GM06990 (cell line): ENCODE data around the gene EGF.
"Not testable (repeated sequence)": the region's sequence is repeated elsewhere in the genome, so short reads cannot be mapped to it uniquely, and the experiment has no call there.

Experiments used
- DNase-seq: peaks from one replicate; pipeline ENCODE4 v3.0.0-alpha.2; 2011; ENCODE audit not compliant: insufficient read length; ENCODE audit errors: extremely low read depth
- H3K27me3 ChIP-seq: replicated peaks from 2 replicates; pipeline ENCODE4 v1.6.0; 2011; ENCODE audit warnings: low read length; ENCODE audit not compliant: control insufficient read depth, insufficient read depth
- H3K36me3 ChIP-seq: 2 replicates; pipeline ENCODE4 v1.5.1; 2011; ENCODE audit warnings: low read length; ENCODE audit not compliant: control insufficient read depth, insufficient read depth
- H3K4me3 ChIP-seq: replicated peaks from 2 replicates; pipeline ENCODE4 v1.5.1; 2011; ENCODE audit warnings: low read depth, mild to moderate bottlenecking, control low read depth, low read length
- CTCF ChIP-seq: IDR thresholded peaks from 2 replicates; pipeline ENCODE4 v1.5.1; 2011; ENCODE audit warnings: low read length, control low read depth, mild to moderate bottlenecking, inconsistent platforms; ENCODE audit not compliant: insufficient read depth, poor library complexity, severe bottlenecking

The EGF gene

GRCh38 chr4:109930464-109930863, 17.8 kb downstream of the EGF start:
- Histone ChIP-seq H3K4me3 (no peak overlapping the region), H3K27me3 (no peaks in the 10 kb centered on the region), H3K36me3 (no peaks in the 10 kb centered on the region)
- no peak for TF ChIP-seq CTCF
- no peak for DNase-seq

DNA sequence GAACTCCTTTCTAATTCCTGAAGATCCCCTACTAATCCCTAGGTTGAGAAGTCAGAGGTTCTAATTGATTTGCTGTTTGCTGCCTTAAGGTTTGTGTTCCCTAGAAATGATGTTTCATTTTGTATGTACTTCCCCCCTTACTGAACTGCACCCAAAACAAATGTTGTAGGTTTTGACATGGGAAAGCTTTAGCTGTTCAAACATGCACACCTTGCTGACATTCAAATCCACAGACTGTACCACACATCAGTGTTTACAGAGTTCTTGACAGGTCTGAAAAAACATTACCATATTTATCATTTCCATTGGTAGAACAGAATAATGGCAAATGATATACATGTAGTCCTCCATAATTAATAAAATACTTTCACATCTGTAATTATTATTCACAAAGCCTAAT, 18.2 kb downstream of the EGF start:
- TF ChIP-seq CTCF = no peak
- H3K4me3 ChIP-seq = no peak overlapping the region
- no peak for DNase-seq
- H3K36me3 ChIP-seq = no peaks in the 10 kb centered on the region
- H3K27me3 ChIP-seq = no peaks in the 10 kb centered on the region

- no peak for DNase-seq
- TF ChIP-seq CTCF = no peak
Observed at GRCh38 chr4:109931318-109931717, 18.6 kb downstream of the EGF start.

GRCh38 chr4:109937352-109937751, 24.7 kb downstream of the EGF start:
- DNase-seq, H3K27me3 ChIP-seq, H3K36me3 ChIP-seq, H3K4me3 ChIP-seq: not testable (repeated sequence)

More at GRCh38 chr4:109931318-109931717, 18.6 kb downstream of the EGF start:
- no peak overlapping the region for H3K4me3 ChIP-seq
- H3K27me3 ChIP-seq = no peaks in the 10 kb centered on the region
- H3K36me3 ChIP-seq = no peaks in the 10 kb centered on the region

- DNase-seq = no peak
- no peak for TF ChIP-seq CTCF
- Histone ChIP-seq H3K36me3 (no peaks in the 10 kb centered on the region), H3K4me3 (no peak overlapping the region), H3K27me3 (no peaks in the 10 kb centered on the region)
Observed at GRCh38 chr4:109939190-109939589, 26.5 kb downstream of the EGF start.

GRCh38 chr4:109942292-109942926, 29.7 kb downstream of the EGF start:
- no peak for TF ChIP-seq CTCF
- no peaks in the 10 kb centered on the region for H3K36me3 ChIP-seq
- H3K27me3 ChIP-seq = no peaks in the 10 kb centered on the region
- no peak for DNase-seq
- no peak overlapping the region for H3K4me3 ChIP-seq
